Liver (tissue), 9 donors: ENCODE measurements around the gene TANC1. TPM values are rescaled to one million over a fixed set of nuclear protein-coding genes. Genes with fewer than 3 reads are reported as not detected.

Source experiments
- DNase-seq: peaks from one replicate; pipeline ENCODE4 v3.0.0-alpha.2; 2017; ENCODE audit warnings: low spot score
- H3K27ac ChIP-seq, 2 donors: one replicate each; pipeline ENCODE4 v1.7.0; 2013; ENCODE audit warnings: inconsistent platforms in 2 of 2, low read length in 2 of 2, control low read depth in 1 of 2, low read depth in 1 of 2, mild to moderate bottlenecking in 1 of 2
- H3K27me3 ChIP-seq, 4 donors: one replicate each; pipeline versions ENCODE4 v1.6.1 to v1.7.0; 2013; ENCODE audit warnings: low read length in 3 of 4, inconsistent platforms in 1 of 4, mild to moderate bottlenecking in 1 of 4, moderate library complexity in 1 of 4; ENCODE audit not compliant: control insufficient read depth in 4 of 4, insufficient read depth in 4 of 4
- H3K36me3 ChIP-seq, 4 donors: one replicate each; pipeline versions ENCODE4 v1.6.1 to v1.7.0; 2013; ENCODE audit warnings: low read length in 3 of 4, mild to moderate bottlenecking in 3 of 4, low read depth in 1 of 4, moderate library complexity in 1 of 4; ENCODE audit not compliant: control insufficient read depth in 4 of 4, insufficient read depth in 3 of 4
- H3K4me1 ChIP-seq, 4 donors: one replicate each; pipeline versions ENCODE4 v1.6.1 to v1.7.0; 2013; ENCODE audit warnings: low read length in 3 of 4, mild to moderate bottlenecking in 3 of 4, moderate library complexity in 1 of 4; ENCODE audit not compliant: control insufficient read depth in 4 of 4, insufficient read depth in 4 of 4
- H3K4me3 ChIP-seq, 3 donors: one replicate each; pipeline versions ENCODE4 v1.6.1 to v1.7.0; 2013; ENCODE audit warnings: low read length in 3 of 3, control low read depth in 1 of 3, low read depth in 1 of 3, mild to moderate bottlenecking in 1 of 3
- H3K9ac ChIP-seq, 2 donors: one replicate each; pipeline ENCODE4 v1.7.0; 2013; ENCODE audit warnings: low read length in 2 of 2, mild to moderate bottlenecking in 2 of 2, moderate library complexity in 2 of 2, control low read depth in 1 of 2, low read depth in 1 of 2
- H3K9me3 ChIP-seq, 4 donors: one replicate each; pipeline versions ENCODE4 v1.6.1 to v1.7.0; 2013; ENCODE audit warnings: low read length in 3 of 4; ENCODE audit not compliant: control insufficient read depth in 4 of 4
- ATF3 ChIP-seq: IDR thresholded peaks from 2 replicates; pipeline ENCODE4 v1.6.1; 2016; ENCODE audit warnings: antibody characterized with exemption
- FOXA1 ChIP-seq: IDR thresholded peaks from 2 replicates; pipeline ENCODE4 v1.6.1; 2016; ENCODE audit warnings: antibody characterized with exemption
- FOXA2 ChIP-seq: IDR thresholded peaks from 2 replicates; pipeline ENCODE4 v1.6.1; 2016; ENCODE audit warnings: antibody characterized with exemption
- GABPA ChIP-seq, 2 donors: IDR thresholded peaks in 1 of 2; conservative IDR thresholded peaks in 1 of 2; 2 replicates each; pipeline ENCODE4 v1.6.1; 2016; ENCODE audit warnings: antibody characterized with exemption in 2 of 2, mild to moderate bottlenecking in 1 of 2, moderate library complexity in 1 of 2
- HNF4A ChIP-seq, 2 donors: conservative IDR thresholded peaks; 2 replicates each; pipeline ENCODE4 v1.6.1; 2016; ENCODE audit warnings: antibody characterized with exemption in 2 of 2, mild to moderate bottlenecking in 2 of 2
- NR2F2 ChIP-seq: IDR thresholded peaks from 2 replicates; pipeline ENCODE4 v1.6.1; 2016; ENCODE audit warnings: antibody characterized with exemption
- RAD21 ChIP-seq, 2 donors: IDR thresholded peaks; 2 replicates each; pipeline ENCODE4 v1.6.1; 2016; ENCODE audit warnings: antibody characterized with exemption in 2 of 2, mild to moderate bottlenecking in 2 of 2
- RXRA ChIP-seq, 2 donors: IDR thresholded peaks; 2 replicates each; pipeline ENCODE4 v1.6.1; 2017 to 2018; ENCODE audit warnings: antibody characterized with exemption in 2 of 2, mild to moderate bottlenecking in 1 of 2
- SP1 ChIP-seq: IDR thresholded peaks from 2 replicates; pipeline ENCODE4 v1.6.1; 2018; ENCODE audit warnings: antibody characterized with exemption, mild to moderate bottlenecking
- TAF1 ChIP-seq: conservative IDR thresholded peaks from 2 replicates; pipeline ENCODE4 v1.6.1; 2016; ENCODE audit warnings: antibody characterized with exemption, mild to moderate bottlenecking
- YY1 ChIP-seq: IDR thresholded peaks from 2 replicates; pipeline ENCODE4 v1.6.1; 2016; ENCODE audit warnings: antibody characterized with exemption, mild to moderate bottlenecking
- ZBTB33 ChIP-seq: IDR thresholded peaks from 2 replicates; pipeline ENCODE4 v1.6.1; 2016; ENCODE audit warnings: antibody characterized with exemption
- WGBS: extraction: QIAGEN DNeasy Blood & Tissue Kit; methylation state at CpG from one replicate; pipeline ENCODE4 v1.1.7; 2013; 5-methylcytosine and 5-hydroxymethylcytosine counted together
- polyA plus RNA-seq, 2 donors: library from polyadenylated mRNA; stranded (reverse) in 1 of 2; unstranded in 1 of 2; fragments of 200-250 nt in 1 of 2; fragments of >200 nt in 1 of 2; fragmentation: Nextera tagmentation in 1 of 2; extraction: Ambion mirVana in 1 of 2; gene quantifications; one replicate each; pipeline versions ENCODE4 v1.2.1 to v1.2.3, GENCODE V29; 2013 to 2015
- total RNA-seq, 2 donors: library from RNA; depleted of rRNA; stranded (reverse); fragments of >200 nt; gene quantifications; one replicate each; pipeline ENCODE4 v1.2.3, GENCODE V29; 2014
- TF ChIP-seq, protein P1 (sequence below): fragments of 150-350 bp; IDR thresholded peaks from 2 replicates; pipeline ENCODE4 v1.5.1; 2017; ENCODE audit warnings: improper control_type of control experiment, low read depth, low read length; ENCODE audit not compliant: missing input control
- TF ChIP-seq, protein P2 (sequence below): IDR thresholded peaks from 2 replicates; pipeline ENCODE4 v1.6.1; 2016; ENCODE audit warnings: antibody characterized with exemption
- donor health status: healthy.
- donor health status: healthy.
- donor health status: healthy.
- donor health status: healthy.
- donor health status: healthy.

The TANC1 gene
- total and polyA plus RNA-seq, 4 donors = 3.7 to 17.7 (median 5.2) TPM

- H3K27ac ChIP-seq = no peak overlapping the region
- no peaks in the 10 kb centered on the region for H3K36me3 ChIP-seq
- TF ChIP-seq ATF3 (no peak), RXRA (IDR thresholded peaks at IDR 0.05) (peak in 1 of 2 donors; percentile 6), ZBTB33 (no peak), GABPA (IDR thresholded peaks at IDR 0.05 in 1 of 2, conservative IDR thresholded peaks at IDR 0.05 in 1 of 2) (no peak)
- no peak overlapping the region for H3K9ac ChIP-seq
- H3K9me3 ChIP-seq = no peaks in the 10 kb centered on the region
- 66% methylated on average over 4 of the region's 4 CpGs for WGBS
- no peak overlapping the region for H3K4me3 ChIP-seq
- H3K27me3 ChIP-seq = no peaks in the 10 kb centered on the region
- H3K4me1 ChIP-seq = peaks cover 0 to 8% (median 1%) of the 10 kb centered on the region in 4 donors
- DNase-seq = no peak
Observed at GRCh38 chr2:159131914-159132281, 163.5 kb downstream of the TANC1 start.

- 65% methylated on average over 4 of the region's 4 CpGs for WGBS
- Histone ChIP-seq H3K36me3 (no peaks in the 10 kb centered on the region), H3K9me3 (no peaks in the 10 kb centered on the region), H3K27me3 (no peaks in the 10 kb centered on the region), H3K4me3 (no peak overlapping the region), H3K27ac (no peak overlapping the region), H3K9ac (no peak overlapping the region), H3K4me1 (peaks cover 0 to 8% (median 1%) of the 10 kb centered on the region in 4 donors)
- TF ChIP-seq RAD21 (IDR thresholded peaks at IDR 0.05) (peak; percentile 29 to 46), YY1 (no peak)
- DNase-seq = no peak
Observed at GRCh38 chr2:159133797-159134196, 165.4 kb downstream of the TANC1 start.

DNA sequence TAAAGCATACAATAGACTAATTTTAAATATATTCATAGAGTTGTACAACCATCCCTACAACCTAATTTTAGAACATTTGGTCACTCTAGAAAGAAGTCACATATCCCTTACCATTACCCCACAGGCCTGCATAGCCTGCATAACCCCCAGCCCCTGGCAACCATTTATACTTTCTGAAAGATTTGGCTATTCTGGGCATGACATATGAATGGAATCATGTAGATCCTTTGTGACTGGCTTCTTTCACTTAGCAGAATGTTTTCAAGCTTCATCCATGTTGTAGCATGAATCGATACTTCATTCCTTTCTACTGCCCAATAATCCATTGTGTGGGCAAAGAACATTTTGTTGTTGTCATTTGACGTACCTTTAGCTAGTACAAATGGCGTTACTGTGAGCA, 166.5 kb downstream of the TANC1 start:
- DNase-seq = no peak
- Histone ChIP-seq H3K4me3 (no peak overlapping the region), H3K9me3 (no peaks in the 10 kb centered on the region), H3K27ac (peak overlapping the region in 1 of 2 donors; percentile 0), H3K36me3 (no peaks in the 10 kb centered on the region), H3K27me3 (no peaks in the 10 kb centered on the region), H3K4me1 (peaks cover 0 to 10% (median 5%) of the 10 kb centered on the region in 4 donors), H3K9ac (no peak overlapping the region)
- 91% methylated on average over 3 of the region's 3 CpGs for WGBS
- TF ChIP-seq HNF4A (conservative IDR thresholded peaks at IDR 0.05) = no peak
- TF ChIP-seq GABPA (IDR thresholded peaks at IDR 0.05 in 1 of 2, conservative IDR thresholded peaks at IDR 0.05 in 1 of 2) = no peak
- TF ChIP-seq TAF1 = no peak
- TF ChIP-seq, protein P1, sequence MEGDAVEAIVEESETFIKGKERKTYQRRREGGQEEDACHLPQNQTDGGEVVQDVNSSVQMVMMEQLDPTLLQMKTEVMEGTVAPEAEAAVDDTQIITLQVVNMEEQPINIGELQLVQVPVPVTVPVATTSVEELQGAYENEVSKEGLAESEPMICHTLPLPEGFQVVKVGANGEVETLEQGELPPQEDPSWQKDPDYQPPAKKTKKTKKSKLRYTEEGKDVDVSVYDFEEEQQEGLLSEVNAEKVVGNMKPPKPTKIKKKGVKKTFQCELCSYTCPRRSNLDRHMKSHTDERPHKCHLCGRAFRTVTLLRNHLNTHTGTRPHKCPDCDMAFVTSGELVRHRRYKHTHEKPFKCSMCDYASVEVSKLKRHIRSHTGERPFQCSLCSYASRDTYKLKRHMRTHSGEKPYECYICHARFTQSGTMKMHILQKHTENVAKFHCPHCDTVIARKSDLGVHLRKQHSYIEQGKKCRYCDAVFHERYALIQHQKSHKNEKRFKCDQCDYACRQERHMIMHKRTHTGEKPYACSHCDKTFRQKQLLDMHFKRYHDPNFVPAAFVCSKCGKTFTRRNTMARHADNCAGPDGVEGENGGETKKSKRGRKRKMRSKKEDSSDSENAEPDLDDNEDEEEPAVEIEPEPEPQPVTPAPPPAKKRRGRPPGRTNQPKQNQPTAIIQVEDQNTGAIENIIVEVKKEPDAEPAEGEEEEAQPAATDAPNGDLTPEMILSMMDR = no peak
- no peak for TF ChIP-seq SP1
- no peak for TF ChIP-seq NR2F2
- TF ChIP-seq, protein P2, sequence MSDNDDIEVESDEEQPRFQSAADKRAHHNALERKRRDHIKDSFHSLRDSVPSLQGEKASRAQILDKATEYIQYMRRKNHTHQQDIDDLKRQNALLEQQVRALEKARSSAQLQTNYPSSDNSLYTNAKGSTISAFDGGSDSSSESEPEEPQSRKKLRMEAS = no peak
- no peak for TF ChIP-seq RXRA (IDR thresholded peaks at IDR 0.05)
- TF ChIP-seq FOXA2 = no peak
- TF ChIP-seq FOXA1 = no peak
